Lung (tissue), 12 donors: ENCODE measurements around the gene TRMT44. TPM values are rescaled to one million over a fixed set of nuclear protein-coding genes. Genes with fewer than 3 reads are reported as not detected.

Experiments used
- ATAC-seq: fragments of 200-7000 bp; cut with Tn5 transposase; one replicate; pipeline ENCODE4 v1.9.1; 2020; ENCODE audit warnings: moderate number of reproducible peaks; ENCODE audit not compliant: insufficient read depth, low FRiP score
- DNase-seq, 3 donors: peaks; one replicate each; pipeline ENCODE4 v3.0.0-alpha.2; 2013 to 2017
- H3K27ac ChIP-seq, 2 donors: one replicate each; pipeline ENCODE4 v1.5.1; 2013; ENCODE audit warnings: mild to moderate bottlenecking in 2 of 2, moderate library complexity in 2 of 2, control low read depth in 1 of 2, inconsistent platforms in 1 of 2, low read depth in 1 of 2, low read length in 1 of 2
- H3K27me3 ChIP-seq, 3 donors: one replicate each; pipeline ENCODE4 v1.5.1; 2013; ENCODE audit warnings: low read length in 2 of 3; ENCODE audit not compliant: control insufficient read depth in 3 of 3, insufficient read depth in 3 of 3
- H3K36me3 ChIP-seq, 4 donors: one replicate each; pipeline ENCODE4 v1.5.1; 2013; ENCODE audit warnings: low read length in 4 of 4, mild to moderate bottlenecking in 1 of 4, moderate library complexity in 1 of 4; ENCODE audit not compliant: control insufficient read depth in 4 of 4, insufficient read depth in 4 of 4
- H3K4me1 ChIP-seq, 5 donors: one replicate each; pipeline ENCODE4 v1.5.1; 2013; ENCODE audit warnings: low read length in 5 of 5, mild to moderate bottlenecking in 2 of 5, moderate library complexity in 1 of 5; ENCODE audit not compliant: control insufficient read depth in 5 of 5, insufficient read depth in 5 of 5
- H3K4me3 ChIP-seq: one replicate; pipeline ENCODE4 v1.5.1; 2013; ENCODE audit warnings: mild to moderate bottlenecking, control low read depth, moderate library complexity
- H3K9ac ChIP-seq, 2 donors: one replicate each; pipeline ENCODE4 v1.5.1; 2013; ENCODE audit warnings: low read length in 2 of 2, control low read depth in 1 of 2; ENCODE audit not compliant: insufficient read depth in 1 of 2
- H3K9me3 ChIP-seq, 4 donors: one replicate each; pipeline ENCODE4 v1.5.1; 2013; ENCODE audit warnings: low read length in 3 of 4, mild to moderate bottlenecking in 1 of 4, moderate library complexity in 1 of 4; ENCODE audit not compliant: control insufficient read depth in 4 of 4, insufficient read depth in 3 of 4
- WGBS, 2 donors: extraction: QIAGEN DNeasy Blood & Tissue Kit; methylation state at CpG; one replicate each; pipeline ENCODE4 v1.1.7; 2013; 5-methylcytosine and 5-hydroxymethylcytosine counted together
- polyA plus RNA-seq, 2 donors: library from polyadenylated mRNA; stranded (reverse); fragments of 200-250 nt; gene quantifications; one replicate each; pipeline ENCODE4 v1.2.1, GENCODE V29; 2013
- total RNA-seq, 2 donors: library from RNA; depleted of rRNA in 1 of 2; stranded (reverse); fragments of >200 nt in 1 of 2; gene quantifications; one replicate each; pipeline ENCODE4 v1.2.1, GENCODE V29; 2014 to 2021
- TF ChIP-seq, protein P1 (sequence below): IDR thresholded peaks from 2 replicates; pipeline ENCODE4 v1.5.1; 2012; ENCODE audit warnings: mild to moderate bottlenecking; ENCODE audit errors: control extremely low read depth, extremely low read depth
- donor health status: control.
- donor health status: control.
- donor health status: Bipolar disorder and iron deficiency.
- donor health status: healthy.
- donor health status: DM: yes; HTN: yes; CAD: no.

The TRMT44 gene
- total and polyA plus RNA-seq, 4 donors: 7.3 to 24.8 (median 15.0) TPM

DNA sequence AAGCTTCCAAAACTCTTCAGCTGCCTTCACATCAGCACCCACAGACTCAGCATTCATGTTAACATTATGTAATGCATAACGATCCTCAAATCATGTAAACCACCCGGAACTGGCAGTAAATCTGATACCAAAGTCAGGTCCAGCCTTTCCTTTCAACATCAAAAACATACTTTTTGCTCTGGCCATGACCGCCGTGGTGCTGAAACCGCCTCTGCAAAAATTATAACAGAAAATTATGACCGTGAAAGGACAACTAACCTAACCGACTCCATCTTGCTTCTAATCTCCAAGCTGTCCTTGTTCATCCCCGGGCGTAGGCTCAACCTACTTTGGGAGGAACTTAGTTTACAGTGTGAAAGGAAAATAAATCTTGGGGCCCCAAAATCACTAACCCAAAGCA is 51.6 kb downstream of the TRMT44 start:
- DNase-seq: no peak
- H3K4me3 ChIP-seq: no peak overlapping the region
- peaks cover 0 to 2% (median 0%) of the 10 kb centered on the region in 4 donors for H3K9me3 ChIP-seq
- no peak for ATAC-seq
- no peak overlapping the region for H3K27ac ChIP-seq
- peaks cover 0 to 4% (median 0%) of the 10 kb centered on the region in 4 donors for H3K36me3 ChIP-seq
- H3K4me1 ChIP-seq: no peaks in the 10 kb centered on the region
- no peak overlapping the region for H3K9ac ChIP-seq
- WGBS, 2 donors: 87 to 90% methylated on average over 9 of the region's 9 CpGs
- TF ChIP-seq, protein P1, sequence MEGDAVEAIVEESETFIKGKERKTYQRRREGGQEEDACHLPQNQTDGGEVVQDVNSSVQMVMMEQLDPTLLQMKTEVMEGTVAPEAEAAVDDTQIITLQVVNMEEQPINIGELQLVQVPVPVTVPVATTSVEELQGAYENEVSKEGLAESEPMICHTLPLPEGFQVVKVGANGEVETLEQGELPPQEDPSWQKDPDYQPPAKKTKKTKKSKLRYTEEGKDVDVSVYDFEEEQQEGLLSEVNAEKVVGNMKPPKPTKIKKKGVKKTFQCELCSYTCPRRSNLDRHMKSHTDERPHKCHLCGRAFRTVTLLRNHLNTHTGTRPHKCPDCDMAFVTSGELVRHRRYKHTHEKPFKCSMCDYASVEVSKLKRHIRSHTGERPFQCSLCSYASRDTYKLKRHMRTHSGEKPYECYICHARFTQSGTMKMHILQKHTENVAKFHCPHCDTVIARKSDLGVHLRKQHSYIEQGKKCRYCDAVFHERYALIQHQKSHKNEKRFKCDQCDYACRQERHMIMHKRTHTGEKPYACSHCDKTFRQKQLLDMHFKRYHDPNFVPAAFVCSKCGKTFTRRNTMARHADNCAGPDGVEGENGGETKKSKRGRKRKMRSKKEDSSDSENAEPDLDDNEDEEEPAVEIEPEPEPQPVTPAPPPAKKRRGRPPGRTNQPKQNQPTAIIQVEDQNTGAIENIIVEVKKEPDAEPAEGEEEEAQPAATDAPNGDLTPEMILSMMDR: no peak
- H3K27me3 ChIP-seq: no peaks in the 10 kb centered on the region

DNA sequence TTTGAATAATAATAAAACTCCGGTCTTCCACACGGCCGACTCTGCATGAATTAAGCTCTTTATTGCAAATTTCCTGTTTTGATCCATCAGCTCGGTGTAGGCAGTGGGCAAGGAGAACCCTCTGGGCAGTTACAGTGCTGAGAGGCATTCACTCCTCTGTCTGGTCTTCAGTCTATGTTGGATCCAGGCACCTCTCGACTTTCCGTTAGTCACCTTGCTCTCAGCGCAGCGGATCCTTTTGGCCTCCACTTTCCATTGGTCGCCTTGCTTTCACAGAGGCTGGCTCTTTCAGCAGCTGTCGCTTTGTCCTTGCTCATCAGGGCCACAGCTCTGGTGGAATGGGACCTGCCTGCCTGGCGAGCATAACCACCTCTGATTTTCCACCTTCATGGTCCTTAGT is 52.9 kb downstream of the TRMT44 start:
- no peak for ATAC-seq
- TF ChIP-seq, protein P1: no peak
- Histone ChIP-seq H3K4me3 (no peak overlapping the region), H3K36me3 (peaks cover 0 to 4% (median 0%) of the 10 kb centered on the region in 4 donors), H3K27me3 (no peaks in the 10 kb centered on the region), H3K9me3 (peaks cover 0 to 2% (median 0%) of the 10 kb centered on the region in 4 donors), H3K27ac (no peak overlapping the region), H3K4me1 (no peaks in the 10 kb centered on the region), H3K9ac (no peak overlapping the region)
- DNase-seq: no peak
- WGBS, 2 donors: 88 to 89% methylated on average over 11 of the region's 11 CpGs

DNA sequence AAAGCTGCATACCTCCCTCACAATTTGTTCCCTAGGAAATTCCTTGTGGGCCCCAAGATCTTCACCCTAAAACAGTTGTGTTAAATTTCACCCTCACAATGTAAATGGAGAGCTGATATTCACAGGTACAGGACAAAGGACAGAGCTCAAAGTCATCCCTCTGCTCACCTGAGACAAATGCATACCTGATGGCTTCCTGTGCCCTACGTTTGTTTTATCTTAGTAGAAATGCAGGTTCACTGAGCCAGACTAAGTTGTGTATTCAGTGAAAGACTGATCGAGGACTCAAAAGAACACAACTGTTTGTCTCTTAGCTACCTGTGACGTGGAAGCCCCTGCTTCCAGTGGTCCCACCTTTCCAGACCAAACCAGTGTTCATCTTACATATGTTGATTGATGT is 53.6 kb downstream of the TRMT44 start:
- no peak for DNase-seq
- 83 to 93% methylated on average over 3 of the region's 3 CpGs for WGBS, 2 donors
- H3K4me1 ChIP-seq: no peaks in the 10 kb centered on the region
- H3K36me3 ChIP-seq: peaks cover 0 to 2% (median 0%) of the 10 kb centered on the region in 4 donors
- TF ChIP-seq, protein P1: no peak
- peaks cover 0 to 2% (median 0%) of the 10 kb centered on the region in 4 donors for H3K9me3 ChIP-seq
- no peak overlapping the region for H3K9ac ChIP-seq
- H3K4me3 ChIP-seq: no peak overlapping the region
- H3K27me3 ChIP-seq: no peaks in the 10 kb centered on the region
- no peak for ATAC-seq
- no peak overlapping the region for H3K27ac ChIP-seq

DNA sequence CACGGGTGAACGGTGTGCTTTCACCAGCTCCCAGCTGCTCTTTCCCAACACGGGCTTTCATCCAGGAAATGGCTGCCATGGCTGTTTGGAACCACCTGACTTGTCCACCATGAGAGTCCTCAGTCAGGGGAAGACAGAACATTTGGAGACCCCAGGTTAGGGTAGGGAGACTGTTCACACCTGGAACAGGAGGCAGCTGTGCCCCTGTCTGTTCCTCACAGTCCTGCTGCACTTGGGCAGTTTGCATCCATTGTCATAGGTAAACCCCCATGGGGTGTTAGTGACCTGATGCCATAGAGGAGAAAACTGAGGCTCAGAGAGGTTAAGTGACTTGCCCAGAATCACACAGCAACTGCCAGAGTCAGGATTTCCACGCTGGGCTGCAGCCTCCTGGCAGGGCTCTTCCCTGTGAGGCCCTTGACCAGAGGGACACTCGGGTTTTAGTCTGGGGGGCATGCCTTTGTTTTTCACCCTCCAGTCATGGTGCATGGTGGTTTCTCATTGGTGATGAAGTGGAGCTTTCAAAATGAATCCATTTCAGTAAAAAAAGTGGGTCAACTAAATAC is 54.5 kb downstream of the TRMT44 start:
- H3K27ac ChIP-seq: no peak overlapping the region
- H3K36me3 ChIP-seq: peaks cover 0 to 2% (median 0%) of the 10 kb centered on the region in 4 donors
- DNase-seq (no peak), ATAC-seq (no peak)
- H3K27me3 ChIP-seq: no peaks in the 10 kb centered on the region
- 84 to 92% methylated on average over 5 of the region's 5 CpGs for WGBS, 2 donors
- no peak overlapping the region for H3K4me3 ChIP-seq
- TF ChIP-seq, protein P1: no peak
- no peak overlapping the region for H3K9ac ChIP-seq
- H3K4me1 ChIP-seq: no peaks in the 10 kb centered on the region
- peaks cover 0 to 2% (median 0%) of the 10 kb centered on the region in 4 donors for H3K9me3 ChIP-seq
